Esophagus (tissue), 2 donors: ENCODE data around the gene VWA8. TPM values are rescaled to one million over a fixed set of nuclear protein-coding genes. Genes with fewer than 3 reads are reported as not detected.
"Not testable (repeated sequence)": the region's sequence is repeated elsewhere in the genome, so short reads cannot be mapped to it uniquely, and the experiment has no call there.

Experiments used
- H3K27ac ChIP-seq, 2 donors: one replicate each; pipeline ENCODE4 v1.5.1; 2013; ENCODE audit warnings: low read depth in 2 of 2, mild to moderate bottlenecking in 2 of 2, inconsistent platforms in 1 of 2, low read length in 1 of 2, moderate library complexity in 1 of 2
- H3K27me3 ChIP-seq, 2 donors: one replicate each; pipeline ENCODE4 v1.6.1; 2013; ENCODE audit warnings: low read length in 2 of 2, control low read depth in 1 of 2, mild to moderate bottlenecking in 1 of 2; ENCODE audit not compliant: insufficient read depth in 2 of 2, control insufficient read depth in 1 of 2
- H3K36me3 ChIP-seq, 2 donors: one replicate each; pipeline ENCODE4 v1.6.1; 2013; ENCODE audit warnings: low read length in 1 of 2; ENCODE audit not compliant: control insufficient read depth in 2 of 2, insufficient read depth in 2 of 2
- H3K4me1 ChIP-seq, 2 donors: one replicate each; pipeline ENCODE4 v1.6.1; 2013; ENCODE audit warnings: low read length in 1 of 2; ENCODE audit not compliant: control insufficient read depth in 2 of 2, insufficient read depth in 2 of 2
- H3K4me3 ChIP-seq, 2 donors: one replicate each; pipeline ENCODE4 v1.5.1; 2013; ENCODE audit warnings: low read length in 2 of 2, mild to moderate bottlenecking in 2 of 2, low read depth in 1 of 2, moderate library complexity in 1 of 2
- H3K9me3 ChIP-seq, 2 donors: one replicate each; pipeline ENCODE4 v1.6.1; 2013; ENCODE audit warnings: mild to moderate bottlenecking in 2 of 2, low read depth in 1 of 2, low read length in 1 of 2, moderate library complexity in 1 of 2; ENCODE audit not compliant: control insufficient read depth in 2 of 2, insufficient read depth in 1 of 2
- WGBS, 2 donors: extraction: QIAGEN DNeasy Blood & Tissue Kit; methylation state at CpG; one replicate each; pipeline ENCODE4 v1.1.7; 2013; 5-methylcytosine and 5-hydroxymethylcytosine counted together
- polyA plus RNA-seq, 2 donors: library from polyadenylated mRNA; stranded (reverse); fragments of 200-250 nt; gene quantifications; one replicate each; pipeline ENCODE4 v1.2.3, GENCODE V29; 2013
- donor health status: healthy with polysubstance abuse.
- donor health status: Bipolar disorder and iron deficiency.

VWA8 gene
- polyA plus RNA-seq, 2 donors, result 3.5 to 3.6 TPM

DNA sequence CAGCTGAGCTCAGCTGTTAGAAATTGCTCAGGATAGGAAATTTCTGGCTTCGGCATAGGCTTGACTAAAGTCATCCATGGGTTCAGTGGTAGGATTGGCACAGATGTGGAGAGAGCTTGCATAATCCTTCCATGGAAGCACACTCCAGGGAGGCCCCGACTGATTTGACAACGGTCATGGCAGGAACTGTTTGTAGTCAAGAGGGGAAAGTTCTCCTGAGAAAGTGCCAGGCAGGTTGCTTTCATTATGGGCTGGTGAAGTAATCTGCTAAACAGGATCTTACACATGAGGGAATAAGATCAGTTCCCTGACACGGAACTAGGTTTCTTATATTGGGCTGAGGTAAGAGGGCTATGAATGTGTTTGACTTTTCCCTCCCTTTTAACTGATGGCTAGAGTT lies 383.5 kb downstream of the VWA8 start:
- WGBS, 2 donors, result 40 to 42% methylated on average over 4 of the region's 4 CpGs
- H3K36me3 ChIP-seq, result no peaks in the 10 kb centered on the region
- H3K27ac ChIP-seq, result no peak overlapping the region
- no peak overlapping the region for H3K4me3 ChIP-seq
- H3K4me1 ChIP-seq, result no peaks in the 10 kb centered on the region
- no peaks in the 10 kb centered on the region for H3K9me3 ChIP-seq
- no peaks in the 10 kb centered on the region for H3K27me3 ChIP-seq

DNA sequence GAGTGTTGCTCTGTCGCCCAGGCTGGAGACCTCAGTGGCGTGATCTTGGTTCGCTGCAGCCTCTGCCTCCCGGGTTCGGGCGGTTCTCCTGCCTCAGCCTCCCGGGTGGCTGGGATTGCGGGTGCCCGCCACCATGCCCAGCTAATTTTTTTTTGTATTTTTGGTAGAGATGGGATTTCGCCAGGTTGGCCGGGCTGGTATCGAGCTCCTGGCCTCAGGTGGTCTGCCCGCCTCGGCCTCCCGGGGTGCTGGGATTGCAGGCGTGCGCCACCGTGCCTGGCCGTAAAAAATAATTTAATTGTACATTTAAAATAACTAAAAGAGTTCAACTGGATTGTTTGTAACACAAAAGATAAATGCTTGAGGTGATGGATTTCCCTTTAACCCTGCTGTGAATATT lies 387.3 kb downstream of the VWA8 start:
- H3K27me3 ChIP-seq, H3K9me3 ChIP-seq, H3K36me3 ChIP-seq, H3K4me3 ChIP-seq, H3K27ac ChIP-seq, H3K4me1 ChIP-seq: not testable (repeated sequence)
- 97 to 99% methylated on average over 19 of the region's 19 CpGs for WGBS, 2 donors

DNA sequence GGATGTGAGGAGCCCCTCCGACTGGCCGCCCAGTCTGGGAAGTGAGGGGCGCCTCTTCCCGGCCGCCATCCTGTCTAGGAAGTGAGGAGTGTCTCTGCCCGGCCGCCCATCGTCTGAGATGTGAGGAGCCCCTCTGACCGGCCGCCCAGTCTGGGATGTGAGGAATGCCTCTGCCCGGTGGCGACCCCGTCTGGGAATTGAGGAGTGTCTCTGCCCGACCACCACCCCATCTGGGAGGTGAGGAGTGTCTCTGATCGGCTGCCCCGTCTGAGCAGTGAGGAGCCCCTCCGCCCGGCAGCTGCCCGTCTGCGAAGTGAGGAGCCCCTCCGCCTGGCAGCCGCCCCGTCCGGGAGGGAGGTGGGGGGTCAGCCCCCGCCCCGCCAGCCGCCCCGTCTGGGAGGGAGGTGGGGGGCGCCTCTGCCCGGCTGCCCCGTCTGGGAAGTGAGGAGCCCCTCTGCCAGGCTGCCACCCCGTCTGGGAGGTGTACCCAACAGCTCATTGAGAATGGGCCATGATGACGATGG lies 389.0 kb downstream of the VWA8 start:
- not testable (repeated sequence) for H3K27ac ChIP-seq, H3K4me1 ChIP-seq, H3K27me3 ChIP-seq, H3K36me3 ChIP-seq, H3K9me3 ChIP-seq, H3K4me3 ChIP-seq
- 96 to 99% methylated on average over 27 to 33 of the region's 33 CpGs for WGBS, 2 donors

DNA sequence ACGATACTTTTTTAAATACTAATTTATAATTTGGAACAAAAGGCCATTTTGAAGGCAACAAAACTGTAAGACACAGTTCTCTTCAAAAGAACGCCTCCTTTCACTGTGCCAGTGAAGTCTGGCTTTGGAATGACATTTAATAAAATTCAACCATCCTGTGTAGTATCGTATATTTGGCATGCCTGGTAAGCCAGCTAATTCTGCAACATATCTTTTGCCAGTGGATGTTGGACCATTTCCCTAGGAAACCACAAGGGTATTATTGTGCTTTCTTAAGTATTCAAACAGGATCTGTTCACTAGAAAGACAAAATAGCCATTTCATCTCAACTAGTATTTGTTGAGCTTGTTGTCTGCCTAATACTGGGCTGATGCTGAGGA lies 391.9 kb downstream of the VWA8 start:
- peaks cover 0 to 2% of the 10 kb centered on the region in 2 donors for H3K9me3 ChIP-seq
- H3K27me3 ChIP-seq, result no peaks in the 10 kb centered on the region
- H3K36me3 ChIP-seq, result no peaks in the 10 kb centered on the region
- WGBS, 2 donors, result 45 to 57% methylated on average over 3 of the region's 3 CpGs
- H3K4me3 ChIP-seq, result no peak overlapping the region
- H3K27ac ChIP-seq, result no peak overlapping the region
- no peaks in the 10 kb centered on the region for H3K4me1 ChIP-seq

DNA sequence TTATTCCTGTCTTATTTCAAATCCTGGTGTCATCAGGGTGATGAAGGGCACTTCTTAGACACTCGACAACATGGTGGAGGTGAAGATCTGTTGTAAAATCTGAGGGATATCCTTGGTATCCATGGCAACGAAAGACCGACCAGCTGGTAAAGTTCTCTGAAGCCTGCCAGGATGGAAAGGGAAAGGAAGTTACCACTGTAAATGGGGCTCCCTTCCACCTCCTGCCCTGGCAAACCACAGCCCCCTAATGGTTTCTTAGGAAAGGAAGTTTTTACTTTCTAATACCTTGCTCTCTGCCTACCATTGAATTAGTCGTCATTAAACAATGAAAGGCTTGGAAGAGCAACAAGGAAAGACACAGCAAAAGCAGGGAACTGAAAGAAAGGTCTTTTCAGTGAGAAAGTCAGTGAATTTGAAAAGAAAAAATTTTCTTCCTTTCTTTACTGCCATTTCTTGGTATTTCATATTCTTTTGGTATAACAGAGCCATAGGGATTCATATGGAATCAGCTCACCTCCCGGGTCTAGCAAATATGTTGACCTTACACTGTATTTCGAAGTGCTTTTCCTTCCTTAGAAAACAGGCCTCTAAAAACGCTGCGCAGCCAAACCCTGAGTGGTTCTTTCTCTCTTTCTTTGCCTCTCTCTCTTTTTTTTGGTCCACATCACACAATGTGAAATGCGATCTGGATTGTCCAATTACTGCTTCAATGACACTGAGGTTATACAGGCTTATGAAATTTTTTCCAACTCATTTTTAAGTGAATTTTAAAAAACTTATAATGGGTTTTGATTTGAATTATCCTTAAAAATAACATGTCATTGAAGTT lies 392.6 kb downstream of the VWA8 start:
- peaks cover 0 to 2% of the 10 kb centered on the region in 2 donors for H3K9me3 ChIP-seq
- H3K4me3 ChIP-seq, result no peak overlapping the region
- H3K36me3 ChIP-seq, result no peaks in the 10 kb centered on the region
- H3K4me1 ChIP-seq, result no peaks in the 10 kb centered on the region
- 83 to 87% methylated on average over 9 of the region's 9 CpGs for WGBS, 2 donors
- no peak overlapping the region for H3K27ac ChIP-seq
- no peaks in the 10 kb centered on the region for H3K27me3 ChIP-seq

DNA sequence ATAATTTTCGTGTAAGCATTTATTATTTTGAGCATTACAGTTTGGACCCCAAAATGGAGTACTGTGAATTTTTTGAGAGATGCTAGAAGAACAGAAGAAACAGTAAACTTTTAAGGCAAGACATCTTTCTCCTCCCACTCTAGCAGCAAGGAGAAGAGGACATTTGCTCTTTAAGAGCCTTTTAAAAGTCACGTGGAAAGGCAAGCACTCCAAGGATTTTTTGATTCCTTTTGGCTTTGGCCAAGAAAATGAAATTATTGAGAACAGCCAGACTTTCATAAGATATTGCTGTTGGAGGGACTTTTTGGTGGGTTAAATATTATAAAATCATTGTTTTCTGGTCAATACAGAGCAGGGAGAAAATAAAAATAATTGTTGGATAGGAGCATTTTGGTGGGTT lies 393.5 kb downstream of the VWA8 start:
- 87 to 90% methylated on average over 2 of the region's 2 CpGs for whole genome bisulfite sequencing, 2 donors
- Histone ChIP-seq H3K9me3 (peaks cover 0 to 2% of the 10 kb centered on the region in 2 donors), H3K27me3 (no peaks in the 10 kb centered on the region), H3K27ac (no peak overlapping the region), H3K4me1 (no peaks in the 10 kb centered on the region), H3K36me3 (no peaks in the 10 kb centered on the region), H3K4me3 (no peak overlapping the region)

DNA sequence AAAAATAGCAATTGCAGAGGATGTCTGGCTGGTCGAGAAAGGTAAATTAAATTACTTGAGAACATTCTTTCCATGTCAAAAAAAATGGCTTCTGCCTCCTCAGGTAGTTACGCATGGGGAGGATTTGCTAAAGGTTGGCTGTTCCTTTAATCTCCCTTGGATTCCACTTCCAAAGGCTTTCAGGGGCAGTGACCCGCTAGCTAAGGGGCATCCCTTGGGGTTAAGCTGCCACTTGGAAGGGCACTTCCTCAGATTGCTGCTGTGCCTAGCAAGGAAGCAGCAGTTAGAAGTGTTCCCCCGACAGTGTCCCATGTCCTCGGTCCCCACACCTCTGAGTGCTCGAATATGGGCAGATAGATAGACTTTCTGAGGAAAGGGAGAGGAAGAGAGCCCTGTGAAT lies 395.1 kb downstream of the VWA8 start:
- 89 to 93% methylated on average over 6 of the region's 6 CpGs for WGBS, 2 donors
- Histone ChIP-seq H3K27ac (no peak overlapping the region), H3K36me3 (no peaks in the 10 kb centered on the region), H3K4me3 (no peak overlapping the region), H3K9me3 (no peaks in the 10 kb centered on the region), H3K27me3 (no peaks in the 10 kb centered on the region), H3K4me1 (peaks cover 0 to 2% of the 10 kb centered on the region in 2 donors)

DNA sequence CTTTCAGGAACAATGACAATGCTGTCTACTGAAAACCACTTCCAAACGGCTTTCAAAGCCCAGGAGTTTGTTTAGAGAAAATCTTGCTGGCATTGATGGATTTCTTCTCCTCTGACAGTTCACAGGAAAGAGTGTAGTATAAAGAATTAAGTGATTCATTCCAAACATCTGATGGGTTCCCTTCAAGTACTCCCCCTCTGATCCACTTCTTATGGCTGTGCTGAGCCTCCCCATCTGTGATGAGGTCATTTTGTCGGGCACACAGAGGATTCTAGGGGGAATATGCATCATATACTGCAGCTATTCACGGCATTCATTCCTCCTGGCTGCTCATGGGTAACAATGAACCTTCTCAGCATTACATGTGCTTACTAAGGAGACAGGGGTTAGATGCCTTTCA lies 395.7 kb downstream of the VWA8 start:
- Histone ChIP-seq H3K27me3 (no peaks in the 10 kb centered on the region), H3K4me1 (peaks cover 0 to 2% of the 10 kb centered on the region in 2 donors), H3K27ac (no peak overlapping the region), H3K4me3 (no peak overlapping the region), H3K36me3 (no peaks in the 10 kb centered on the region), H3K9me3 (no peaks in the 10 kb centered on the region)
- 53 to 62% methylated on average over 3 of the region's 3 CpGs for WGBS, 2 donors

DNA sequence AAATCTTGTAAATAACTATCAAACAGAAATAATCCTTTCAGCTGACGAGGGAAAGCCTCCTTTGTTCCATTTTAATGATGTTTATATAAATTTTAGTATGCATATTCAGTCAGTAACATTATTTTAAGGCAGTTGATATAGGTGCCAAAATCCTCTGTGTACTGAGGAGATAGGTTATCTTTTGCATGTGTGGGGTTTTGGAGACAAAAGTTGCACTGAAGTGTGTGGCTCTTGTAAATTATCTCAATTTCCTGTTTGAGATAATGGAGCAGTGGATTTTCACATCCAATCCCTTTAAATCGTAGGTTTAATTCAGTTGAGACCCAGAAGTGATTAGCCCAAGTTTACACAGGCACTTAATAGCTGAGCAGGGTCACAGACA lies 396.9 kb downstream of the VWA8 start:
- H3K27ac ChIP-seq, result no peak overlapping the region

More for the DNA sequence above, 396.9 kb downstream of the VWA8 start:
- 44 to 54% methylated on average over 2 of the region's 2 CpGs for WGBS, 2 donors
- peaks cover 0 to 2% of the 10 kb centered on the region in 2 donors for H3K4me1 ChIP-seq
- H3K36me3 ChIP-seq, result no peaks in the 10 kb centered on the region
- H3K27me3 ChIP-seq, result no peaks in the 10 kb centered on the region
- H3K9me3 ChIP-seq, result no peaks in the 10 kb centered on the region
- no peak overlapping the region for H3K4me3 ChIP-seq
